DND-41 (cell line): ENCODE results near the gene ZSCAN29.

Experiments
- CTCF ChIP-seq: IDR thresholded peaks from 2 replicates; pipeline ENCODE4 v1.5.1; 2012; ENCODE audit warnings: borderline replicate concordance, low read length, moderate library complexity, mild to moderate bottlenecking; ENCODE audit not compliant: poor library complexity, severe bottlenecking; ENCODE audit errors: extremely low read depth
- EZH2 ChIP-seq: IDR thresholded peaks from 3 replicates; pipeline ENCODE4 v1.6.1; 2012; ENCODE audit warnings: borderline replicate concordance, low read depth, mild to moderate bottlenecking, moderate library complexity, low read length, inconsistent platforms; ENCODE audit not compliant: severe bottlenecking

- TF ChIP-seq EZH2 (no peak), CTCF (no peak)
These were observed 35.3 kb upstream of the ZSCAN29 start for GRCh38 chr15:43406189-43406588.
